Measurements from ENCODE around the gene HPSE2. TPM values are rescaled to one million over a fixed set of nuclear protein-coding genes. Genes with fewer than 3 reads are reported as not detected.

Gene HPSE2
- total and polyA plus RNA-seq, 2 donors (not counting 1 experiment from before 2014, with no cell fraction given), result not detected

DNA sequence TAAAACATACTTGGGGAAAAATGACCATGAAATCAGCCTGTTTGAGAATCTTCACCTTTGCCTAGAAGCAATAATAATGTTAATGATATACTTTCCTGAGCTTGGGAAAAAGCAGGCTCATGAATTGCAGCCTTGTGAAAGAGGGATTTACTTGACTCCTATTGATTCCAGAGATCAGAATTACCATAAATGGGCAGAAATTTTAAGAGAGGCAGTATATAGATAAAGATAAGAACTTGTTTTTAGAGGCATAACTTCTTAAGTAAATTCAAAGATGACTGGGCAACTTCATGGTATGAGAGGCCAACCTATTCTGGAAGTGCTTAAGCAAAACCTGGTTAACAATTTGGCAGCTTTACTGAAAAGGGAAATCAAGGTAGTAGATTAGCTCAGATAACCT lies 225.4 kb downstream of the HPSE2 start:
- H3K4me3 Mint-ChIP-seq, result no peak overlapping the region
- Histone ChIP-seq H2AFZ (ENCODE audit: insufficient read depth, low read depth, low read length, poor library complexity, severe bottlenecking) (no peak overlapping the region), H3K27me3 (replicated peaks in 1 of 4; ENCODE audit: control extremely low read depth in 1 of 4, control insufficient read depth in 3 of 4, insufficient read depth in 4 of 4, low read length in 3 of 4) (no peaks in the 10 kb centered on the region), H3K4me3 (ENCODE audit: control extremely low read depth in 1 of 5, extremely low read depth in 1 of 5, insufficient read depth in 1 of 5, low read depth in 2 of 5, low read length in 4 of 5) (no peak overlapping the region), H3K36me3 (replicated peaks in 1 of 2; ENCODE audit: control extremely low read depth in 1 of 2, control insufficient read depth in 1 of 2, extremely low read depth in 1 of 2, insufficient read depth in 2 of 2, low read length in 1 of 2) (no peaks in the 10 kb centered on the region), H3K4me2 (replicated peaks; ENCODE audit: low read depth, low read length, poor library complexity, severe bottlenecking) (no peak overlapping the region), H3K79me2 (ENCODE audit: control insufficient read depth, insufficient read depth, low read length) (no peaks in the 10 kb centered on the region), H3K27ac (ENCODE audit: low read length in 2 of 2) (no peak overlapping the region), H3K4me1 (ENCODE audit: control insufficient read depth in 2 of 2, insufficient read depth in 2 of 2, low read length in 2 of 2) (no peaks in the 10 kb centered on the region), H4K20me1 (ENCODE audit: control insufficient read depth, insufficient read depth, low read length, poor library complexity, severe bottlenecking) (no peaks in the 10 kb centered on the region), H3K9ac (ENCODE audit: low read length) (no peak overlapping the region), H3K9me3 (ENCODE audit: control extremely low read depth in 1 of 3, control insufficient read depth in 2 of 3, insufficient read depth in 1 of 3, low read length in 2 of 3) (peaks cover 0 to 21% (median 11%) of the 10 kb centered on the region in 3 donors)
- peaks cover 7% of the 10 kb centered on the region for H3K9me3 Mint-ChIP-seq (ENCODE audit: insufficient read depth)
- intact Hi-C loops (cut with micrococcal nuclease), result no loop called here
- no peaks in the 10 kb centered on the region for H3K4me1 Mint-ChIP-seq
- no peak overlapping the region for H3K27ac Mint-ChIP-seq
- peaks cover 11% of the 10 kb centered on the region for H3K27me3 Mint-ChIP-seq
- DNase-seq (no peak), ATAC-seq (ENCODE audit: low read depth) (no peak)
- CTCF ChIA-PET, result no interaction called here
- no peak for TF ChIP-seq EZH2 (IDR thresholded peaks at IDR 0.05; ENCODE audit: borderline replicate concordance, insufficient read depth, low read depth, low read length, poor library complexity, severe bottlenecking)
- TF ChIP-seq, protein P1, sequence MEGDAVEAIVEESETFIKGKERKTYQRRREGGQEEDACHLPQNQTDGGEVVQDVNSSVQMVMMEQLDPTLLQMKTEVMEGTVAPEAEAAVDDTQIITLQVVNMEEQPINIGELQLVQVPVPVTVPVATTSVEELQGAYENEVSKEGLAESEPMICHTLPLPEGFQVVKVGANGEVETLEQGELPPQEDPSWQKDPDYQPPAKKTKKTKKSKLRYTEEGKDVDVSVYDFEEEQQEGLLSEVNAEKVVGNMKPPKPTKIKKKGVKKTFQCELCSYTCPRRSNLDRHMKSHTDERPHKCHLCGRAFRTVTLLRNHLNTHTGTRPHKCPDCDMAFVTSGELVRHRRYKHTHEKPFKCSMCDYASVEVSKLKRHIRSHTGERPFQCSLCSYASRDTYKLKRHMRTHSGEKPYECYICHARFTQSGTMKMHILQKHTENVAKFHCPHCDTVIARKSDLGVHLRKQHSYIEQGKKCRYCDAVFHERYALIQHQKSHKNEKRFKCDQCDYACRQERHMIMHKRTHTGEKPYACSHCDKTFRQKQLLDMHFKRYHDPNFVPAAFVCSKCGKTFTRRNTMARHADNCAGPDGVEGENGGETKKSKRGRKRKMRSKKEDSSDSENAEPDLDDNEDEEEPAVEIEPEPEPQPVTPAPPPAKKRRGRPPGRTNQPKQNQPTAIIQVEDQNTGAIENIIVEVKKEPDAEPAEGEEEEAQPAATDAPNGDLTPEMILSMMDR (IDR thresholded peaks at IDR 0.05), result no peak
- POLR2A ChIA-PET, result no interaction called here

DNA sequence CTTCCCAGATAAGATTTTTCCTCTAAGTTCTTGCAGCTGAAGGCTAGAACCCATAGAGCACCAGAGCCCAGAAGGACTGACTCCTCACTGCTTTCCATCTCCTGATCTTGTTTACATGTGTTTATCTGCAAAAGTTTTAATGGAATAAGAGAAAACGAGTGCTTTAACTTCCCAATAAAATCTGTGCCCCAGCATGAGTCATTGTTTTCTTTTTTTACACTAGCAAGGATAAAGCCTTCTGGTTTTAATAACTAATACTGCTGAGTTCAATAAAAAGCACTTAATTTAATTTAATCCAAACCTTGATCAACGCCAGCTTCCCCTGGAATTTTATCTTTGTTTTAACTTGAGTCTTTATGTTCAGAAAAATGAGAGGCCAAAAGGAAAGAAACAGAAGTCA lies 227.6 kb downstream of the HPSE2 start:
- Mint-ChIP-seq H3K4me3 (no peak overlapping the region), H3K9me3 (ENCODE audit: insufficient read depth) (peaks cover 11% of the 10 kb centered on the region), H3K27me3 (peaks cover 11% of the 10 kb centered on the region), H3K27ac (no peak overlapping the region), H3K4me1 (no peaks in the 10 kb centered on the region)
- CTCF ChIA-PET, result no interaction called here
- Histone ChIP-seq H3K4me1 (ENCODE audit: control insufficient read depth in 2 of 2, insufficient read depth in 2 of 2, low read length in 2 of 2) (no peaks in the 10 kb centered on the region), H3K27me3 (replicated peaks in 1 of 4; ENCODE audit: control extremely low read depth in 1 of 4, control insufficient read depth in 3 of 4, insufficient read depth in 4 of 4, low read length in 3 of 4) (no peaks in the 10 kb centered on the region), H2AFZ (ENCODE audit: insufficient read depth, low read depth, low read length, poor library complexity, severe bottlenecking) (no peak overlapping the region), H3K79me2 (ENCODE audit: control insufficient read depth, insufficient read depth, low read length) (no peaks in the 10 kb centered on the region), H3K36me3 (replicated peaks in 1 of 2; ENCODE audit: control extremely low read depth in 1 of 2, control insufficient read depth in 1 of 2, extremely low read depth in 1 of 2, insufficient read depth in 2 of 2, low read length in 1 of 2) (no peaks in the 10 kb centered on the region), H3K27ac (ENCODE audit: low read length in 2 of 2) (no peak overlapping the region), H3K9me3 (ENCODE audit: control extremely low read depth in 1 of 3, control insufficient read depth in 2 of 3, insufficient read depth in 1 of 3, low read length in 2 of 3) (peaks cover 1 to 21% (median 17%) of the 10 kb centered on the region in 3 donors), H3K4me2 (replicated peaks; ENCODE audit: low read depth, low read length, poor library complexity, severe bottlenecking) (no peak overlapping the region), H3K4me3 (ENCODE audit: control extremely low read depth in 1 of 5, extremely low read depth in 1 of 5, insufficient read depth in 1 of 5, low read depth in 2 of 5, low read length in 4 of 5) (no peak overlapping the region), H4K20me1 (ENCODE audit: control insufficient read depth, insufficient read depth, low read length, poor library complexity, severe bottlenecking) (no peaks in the 10 kb centered on the region), H3K9ac (ENCODE audit: low read length) (no peak overlapping the region)
- DNase-seq (no peak), ATAC-seq (ENCODE audit: low read depth) (no peak)
- intact Hi-C loops (cut with micrococcal nuclease), result no loop called here
- no CpG with 5 or more reads among the region's 2 CpGs for WGBS (ENCODE audit: insufficient coverage)
- TF ChIP-seq, protein P1 (IDR thresholded peaks at IDR 0.05), result no peak
- no peak for TF ChIP-seq EZH2 (IDR thresholded peaks at IDR 0.05; ENCODE audit: borderline replicate concordance, insufficient read depth, low read depth, low read length, poor library complexity, severe bottlenecking)
- POLR2A ChIA-PET, result no interaction called here
